Lower leg skin (tissue), 3 donors: ENCODE data around the gene RBM48.
"Not testable (repeated sequence)": the region's sequence is repeated elsewhere in the genome, so short reads cannot be mapped to it uniquely, and the experiment has no call there.

Experiments used
- CTCF ChIP-seq, 3 donors: fragments of 450-650 bp; IDR thresholded peaks; one replicate each; pipeline ENCODE4 v1.5.1; 2016; ENCODE audit warnings: antibody characterized with exemption in 3 of 3, mild to moderate bottlenecking in 3 of 3, moderate library complexity in 2 of 3
- POLR2A ChIP-seq, 2 donors: fragments of 450-650 bp; IDR thresholded peaks; one replicate each; pipeline ENCODE4 v1.6.1; 2016 to 2017; ENCODE audit warnings: antibody characterized with exemption in 2 of 2, mild to moderate bottlenecking in 1 of 2, moderate library complexity in 1 of 2

- not testable (repeated sequence) for TF ChIP-seq CTCF, POLR2A (IDR thresholded peaks at IDR 0.05)
Measured at GRCh38 chr7:92545116-92545515, 16.5 kb downstream of the RBM48 start.
